A549 treated with AZD9567 at 1 μM for 4 hours (cell line): ENCODE measurements around the gene CLEC2B. TPM values are rescaled to one million over a fixed set of nuclear protein-coding genes. Genes with fewer than 3 reads are reported as not detected.

Experiments
- total RNA-seq: library from RNA; stranded (reverse); fragments of 200-300 nt; extraction: Qiagen RNA extraction; gene quantifications from 5 replicates; pipeline ENCODE4 v1.2.3, GENCODE V29; 2022; ENCODE audit not compliant: insufficient read depth

The CLEC2B gene
- 1.1 to 3.3 TPM (median 1.2 TPM) in 5 replicates for total RNA-seq

DNA sequence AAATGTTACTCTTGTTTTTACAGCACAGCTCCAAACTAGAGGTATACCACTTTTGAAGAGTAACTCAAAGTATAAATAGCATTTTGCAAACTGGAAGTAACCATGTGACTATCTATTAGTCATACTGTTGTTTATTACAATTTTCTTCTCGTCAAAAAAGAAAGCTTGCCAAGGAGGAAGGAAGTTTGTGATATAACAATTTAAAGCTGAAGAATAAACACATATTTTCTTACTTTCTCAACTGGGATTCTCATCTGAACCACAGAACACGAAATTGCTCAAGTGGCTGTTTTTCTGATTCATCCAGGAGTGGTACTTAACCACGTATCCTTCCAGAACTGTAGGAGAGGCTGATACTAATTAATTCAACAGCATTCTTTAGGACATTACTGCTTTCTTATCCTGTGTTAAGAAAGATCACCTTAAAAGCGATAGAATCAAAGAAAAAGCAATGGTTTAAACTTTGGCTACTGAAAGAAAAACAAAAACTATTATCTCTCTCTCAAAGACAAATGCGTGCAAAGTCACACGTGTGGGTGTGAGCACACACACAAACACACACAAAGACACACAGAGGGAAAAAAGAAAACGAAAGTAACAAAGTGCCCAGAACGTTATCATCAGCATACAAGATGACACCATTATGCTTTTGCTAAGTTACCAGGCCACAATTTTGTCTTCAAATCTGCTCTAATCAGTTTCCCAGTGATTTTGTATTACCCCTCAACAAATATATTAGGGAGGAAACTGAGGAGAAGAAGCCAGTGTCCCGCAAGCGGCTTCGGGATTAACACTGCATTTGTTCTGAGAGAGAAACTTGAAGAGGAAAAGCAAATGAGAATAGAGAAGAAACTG lies at the start of gene CLEC2B:
Gene CLEC2B (minus strand): TSS at position 48 of the 855 bp plus-strand sequence.

DNA sequence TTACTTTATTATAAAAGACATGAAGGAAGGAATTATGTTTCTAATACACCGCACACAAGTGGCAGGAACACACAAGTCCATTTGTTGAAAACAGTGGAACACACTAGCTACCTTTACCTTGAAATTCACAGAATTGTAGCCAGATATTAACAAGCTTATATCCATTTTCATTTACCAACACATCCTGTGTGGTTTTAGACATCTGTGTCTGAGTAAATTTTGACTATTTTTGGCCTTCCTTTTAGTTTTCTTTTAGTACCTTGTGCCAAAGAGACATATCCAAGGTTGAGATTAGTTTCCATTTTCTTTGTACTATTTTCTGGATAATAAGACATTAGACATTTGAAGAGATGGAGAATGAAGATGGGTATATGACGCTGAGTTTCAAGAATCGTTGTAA lies 12.1 kb upstream of the CLEC2B start, which contains the start of gene KLRF2:
Gene KLRF2 (plus strand): TSS at position 244 of the 400 bp plus-strand sequence. CDS start 107 bp downstream, at position 351.

GRCh38 chr12:9827209-9827888 lies 41.8 kb downstream of the CLEC2B start, which contains the start of gene KLRF1:
Gene KLRF1, plus strand, starts transcription at chr12:9827481. Its CDS starts 64 bp downstream, at chr12:9827545.

Other genes with a start within 250 kb of the CLEC2B start
- gene CLEC2D, start 199.6 kb downstream of the CLEC2B start, total RNA-seq: 0.60 to 1.5 TPM (median 0.81 TPM) in 5 replicates
- gene CLECL1, start 136.3 kb downstream of the CLEC2B start, total RNA-seq: not detected in 5 replicates
- gene CD69, start 108.5 kb downstream of the CLEC2B start, total RNA-seq: not detected in 5 replicates
- not detected in 5 replicates for gene KLRF1, start 41.9 kb downstream of the CLEC2B start, total RNA-seq
- gene KLRF2, start 12.1 kb upstream of the CLEC2B start, total RNA-seq: not detected in 5 replicates
- gene CLEC2A, start 63.0 kb upstream of the CLEC2B start, total RNA-seq: not detected in 5 replicates
- gene CLEC12A, start 102.1 kb upstream of the CLEC2B start, total RNA-seq: not detected in 5 replicates
- gene CLEC1B, start 129.8 kb upstream of the CLEC2B start, total RNA-seq: not detected in 5 replicates
- not detected in 5 replicates for gene CLEC12B, start 141.3 kb upstream of the CLEC2B start, total RNA-seq
- not detected in 5 replicates for gene CLEC9A, start 161.3 kb upstream of the CLEC2B start, total RNA-seq
- gene CLEC1A, start 229.6 kb upstream of the CLEC2B start, total RNA-seq: not detected in 5 replicates